DLD1 (cell line): Measurements from ENCODE around the gene SHFL.

ENCODE experiments used
- in situ Hi-C: cut with HindIII; loops from 2 replicates; pipeline ENCODE4 v1.10.0; 2017; ENCODE audit warnings: low sequenced_read_pairs

Gene SHFL

GRCh38 chr19:10087296-10088061 lies 1.4 kb downstream of the SHFL start:
- in situ Hi-C loops: no loop called here

GRCh38 chr19:10088949-10089554 lies 2.9 kb downstream of the SHFL start:
- in situ Hi-C loops: no loop called here

GRCh38 chr19:10089801-10090375 lies 3.8 kb downstream of the SHFL start:
- in situ Hi-C loops: no loop called here

- in situ Hi-C loops: no loop called here
These were observed 5.2 kb downstream of the SHFL start for GRCh38 chr19:10091370-10091687.

- in situ Hi-C loops: no loop called here
These were observed 6.0 kb downstream of the SHFL start for GRCh38 chr19:10091895-10092641.

GRCh38 chr19:10092648-10093294 lies 6.7 kb downstream of the SHFL start:
- in situ Hi-C loops: no loop called here

GRCh38 chr19:10093295-10094186 lies 7.4 kb downstream of the SHFL start:
- in situ Hi-C loops: no loop called here

- in situ Hi-C loops: no loop called here
These were observed 9.5 kb downstream of the SHFL start for GRCh38 chr19:10095622-10095947.

- in situ Hi-C loops: no loop called here
These were observed 10.0 kb downstream of the SHFL start for GRCh38 chr19:10095948-10096614.

GRCh38 chr19:10096615-10096963 lies 10.5 kb downstream of the SHFL start:
- in situ Hi-C loops: no loop called here

GRCh38 chr19:10100163-10100785 lies 14.2 kb downstream of the SHFL start:
- in situ Hi-C loops: no loop called here

- in situ Hi-C loops: no loop called here
These were observed 16.7 kb downstream of the SHFL start for GRCh38 chr19:10102787-10103236.

- in situ Hi-C loops: no loop called here
These were observed 18.0 kb downstream of the SHFL start for GRCh38 chr19:10104130-10104513.

GRCh38 chr19:10104665-10105508 lies 18.8 kb downstream of the SHFL start:
- in situ Hi-C loops: no loop called here

- in situ Hi-C loops: no loop called here
These were observed 19.5 kb downstream of the SHFL start for GRCh38 chr19:10105509-10106099.

GRCh38 chr19:10106100-10106936 lies 20.2 kb downstream of the SHFL start, which contains the start of gene PPAN:
PPAN (plus strand) TSS chr19:10106362; CDS start chr19:10106395, 33 bp downstream.
- in situ Hi-C loops: no loop called here

GRCh38 chr19:10107254-10107653 lies 21.1 kb downstream of the SHFL start:
- in situ Hi-C loops: no loop called here
